ENCODE measurements around the gene CFAP57.

CFAP57 gene

GRCh38 chr1:43299101-43299500 lies 127.0 kb downstream of the CFAP57 start:
- no peak for DNase-seq (ENCODE audit: low read depth)

GRCh38 chr1:43300378-43301094 lies 128.4 kb downstream of the CFAP57 start, which contains the start of gene TIE1:
TSS of gene TIE1 (plus strand) at chr1:43300982. CDS start at chr1:43301072, 90 bp downstream.
- DNase-seq (ENCODE audit: low read depth), result no peak

GRCh38 chr1:43302201-43302600 lies 130.1 kb downstream of the CFAP57 start:
- DNase-seq (ENCODE audit: low read depth), result no peak

- DNase-seq (ENCODE audit: low read depth), result no peak
Observed at GRCh38 chr1:43302721-43303470, 130.8 kb downstream of the CFAP57 start.

- DNase-seq (ENCODE audit: low read depth), result no peak
Observed at GRCh38 chr1:43303471-43304313, 131.6 kb downstream of the CFAP57 start.

All from GM04503 (cell line).